DND-41 (cell line): ENCODE measurements around the gene CSHL1.
"Not testable (repeated sequence)": the region's sequence is repeated elsewhere in the genome, so short reads cannot be mapped to it uniquely, and the experiment has no call there.

ENCODE experiments used
- EZH2 ChIP-seq: IDR thresholded peaks from 3 replicates; pipeline ENCODE4 v1.6.1; 2012; ENCODE audit warnings: borderline replicate concordance, low read depth, mild to moderate bottlenecking, moderate library complexity, low read length, inconsistent platforms; ENCODE audit not compliant: severe bottlenecking
- TF ChIP-seq, protein P1 (sequence below): IDR thresholded peaks from 2 replicates; pipeline ENCODE4 v1.5.1; 2012; ENCODE audit warnings: borderline replicate concordance, low read length, moderate library complexity, mild to moderate bottlenecking; ENCODE audit not compliant: poor library complexity, severe bottlenecking; ENCODE audit errors: extremely low read depth

DNA sequence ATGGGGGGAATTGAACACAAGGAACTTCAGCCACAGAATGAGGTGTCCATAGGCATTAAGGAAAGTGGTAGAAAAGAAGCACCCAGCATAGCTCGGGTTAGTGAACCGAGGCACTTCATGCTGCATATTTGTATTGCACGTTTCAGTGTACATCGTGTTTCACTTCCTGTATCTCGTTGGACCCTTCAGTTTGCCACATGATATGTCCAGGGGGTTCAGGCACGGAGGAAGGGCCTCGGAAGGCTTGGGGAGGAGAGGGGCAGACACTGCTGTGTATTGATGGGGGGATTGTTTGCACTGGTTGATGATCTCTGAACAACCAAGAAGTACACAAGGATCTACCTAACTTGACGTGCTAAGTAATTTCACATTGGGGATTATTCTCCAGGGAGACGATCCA is 11.3 kb upstream of the CSHL1 start:
- TF ChIP-seq, protein P1, sequence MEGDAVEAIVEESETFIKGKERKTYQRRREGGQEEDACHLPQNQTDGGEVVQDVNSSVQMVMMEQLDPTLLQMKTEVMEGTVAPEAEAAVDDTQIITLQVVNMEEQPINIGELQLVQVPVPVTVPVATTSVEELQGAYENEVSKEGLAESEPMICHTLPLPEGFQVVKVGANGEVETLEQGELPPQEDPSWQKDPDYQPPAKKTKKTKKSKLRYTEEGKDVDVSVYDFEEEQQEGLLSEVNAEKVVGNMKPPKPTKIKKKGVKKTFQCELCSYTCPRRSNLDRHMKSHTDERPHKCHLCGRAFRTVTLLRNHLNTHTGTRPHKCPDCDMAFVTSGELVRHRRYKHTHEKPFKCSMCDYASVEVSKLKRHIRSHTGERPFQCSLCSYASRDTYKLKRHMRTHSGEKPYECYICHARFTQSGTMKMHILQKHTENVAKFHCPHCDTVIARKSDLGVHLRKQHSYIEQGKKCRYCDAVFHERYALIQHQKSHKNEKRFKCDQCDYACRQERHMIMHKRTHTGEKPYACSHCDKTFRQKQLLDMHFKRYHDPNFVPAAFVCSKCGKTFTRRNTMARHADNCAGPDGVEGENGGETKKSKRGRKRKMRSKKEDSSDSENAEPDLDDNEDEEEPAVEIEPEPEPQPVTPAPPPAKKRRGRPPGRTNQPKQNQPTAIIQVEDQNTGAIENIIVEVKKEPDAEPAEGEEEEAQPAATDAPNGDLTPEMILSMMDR = not testable (repeated sequence)
- TF ChIP-seq EZH2 = not testable (repeated sequence)
